ENCODE data around the gene MGMT.

DNA sequence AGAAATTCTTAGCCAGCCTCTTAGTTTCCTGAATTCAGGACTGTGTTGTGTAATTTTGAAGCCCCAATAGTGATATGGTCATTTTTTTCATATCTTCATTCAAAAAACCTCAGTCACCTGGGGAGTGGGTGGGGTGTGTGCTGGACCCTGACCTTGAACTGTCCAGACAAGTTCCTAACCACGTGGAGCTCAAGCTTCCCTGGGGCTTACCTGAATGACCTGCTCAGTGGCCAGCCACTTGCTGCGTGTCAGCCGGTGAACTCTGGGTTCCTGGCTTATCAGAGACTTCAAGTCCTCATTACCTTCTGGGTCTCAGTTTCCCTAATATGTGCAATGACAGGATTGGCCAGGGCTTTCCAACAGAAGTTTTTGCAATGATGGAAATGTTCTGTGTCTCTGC, 27.1 kb downstream of the MGMT start:
- TF ChIP-seq, protein P1, sequence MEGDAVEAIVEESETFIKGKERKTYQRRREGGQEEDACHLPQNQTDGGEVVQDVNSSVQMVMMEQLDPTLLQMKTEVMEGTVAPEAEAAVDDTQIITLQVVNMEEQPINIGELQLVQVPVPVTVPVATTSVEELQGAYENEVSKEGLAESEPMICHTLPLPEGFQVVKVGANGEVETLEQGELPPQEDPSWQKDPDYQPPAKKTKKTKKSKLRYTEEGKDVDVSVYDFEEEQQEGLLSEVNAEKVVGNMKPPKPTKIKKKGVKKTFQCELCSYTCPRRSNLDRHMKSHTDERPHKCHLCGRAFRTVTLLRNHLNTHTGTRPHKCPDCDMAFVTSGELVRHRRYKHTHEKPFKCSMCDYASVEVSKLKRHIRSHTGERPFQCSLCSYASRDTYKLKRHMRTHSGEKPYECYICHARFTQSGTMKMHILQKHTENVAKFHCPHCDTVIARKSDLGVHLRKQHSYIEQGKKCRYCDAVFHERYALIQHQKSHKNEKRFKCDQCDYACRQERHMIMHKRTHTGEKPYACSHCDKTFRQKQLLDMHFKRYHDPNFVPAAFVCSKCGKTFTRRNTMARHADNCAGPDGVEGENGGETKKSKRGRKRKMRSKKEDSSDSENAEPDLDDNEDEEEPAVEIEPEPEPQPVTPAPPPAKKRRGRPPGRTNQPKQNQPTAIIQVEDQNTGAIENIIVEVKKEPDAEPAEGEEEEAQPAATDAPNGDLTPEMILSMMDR (IDR thresholded peaks at IDR 0.05; ENCODE audit: low read length), result no peak
- no peak for TF ChIP-seq EZH2 (IDR thresholded peaks at IDR 0.05; ENCODE audit: borderline replicate concordance, low read length)

All from OCI-LY1 (cell line).